ENCODE data around the gene ATP6V1B1. TPM values are rescaled to one million over a fixed set of nuclear protein-coding genes. Genes with fewer than 3 reads are reported as not detected.

Gene ATP6V1B1
- total RNA-seq, 2 donors from 2014 or later: not detected

- no peak for ATAC-seq (replicated peaks)
- Mint-ChIP-seq H3K4me1 (peaks cover 16% of the 10 kb centered on the region), H3K4me3 (no peak overlapping the region), H3K27me3 (peaks cover 79% of the 10 kb centered on the region), H3K27ac (no peak overlapping the region), H3K9me3 (no peaks in the 10 kb centered on the region), H3K36me3 (ENCODE audit: low read depth) (no peaks in the 10 kb centered on the region)
Observed at GRCh38 chr2:70895998-70896764, 39.5 kb upstream of the ATP6V1B1 start.

- H3K9me3 Mint-ChIP-seq: no peaks in the 10 kb centered on the region
- no peaks in the 10 kb centered on the region for H3K36me3 Mint-ChIP-seq (ENCODE audit: low read depth)
- no peak overlapping the region for H3K27ac Mint-ChIP-seq
- H3K4me3 Mint-ChIP-seq: no peak overlapping the region
- peaks cover 16% of the 10 kb centered on the region for H3K4me1 Mint-ChIP-seq
- H3K27me3 Mint-ChIP-seq: peaks cover 78% of the 10 kb centered on the region
- no peak for ATAC-seq (replicated peaks)
Observed at GRCh38 chr2:70896765-70897202, 38.9 kb upstream of the ATP6V1B1 start.

- ATAC-seq (replicated peaks): no peak
- H3K36me3 Mint-ChIP-seq (ENCODE audit: low read depth): no peaks in the 10 kb centered on the region
- peaks cover 16% of the 10 kb centered on the region for H3K4me1 Mint-ChIP-seq
- no peak overlapping the region for H3K4me3 Mint-ChIP-seq
- H3K27me3 Mint-ChIP-seq: peaks cover 79% of the 10 kb centered on the region
- H3K27ac Mint-ChIP-seq: no peak overlapping the region
- H3K9me3 Mint-ChIP-seq: no peaks in the 10 kb centered on the region
Observed at GRCh38 chr2:70897203-70897976, 38.3 kb upstream of the ATP6V1B1 start.

GRCh38 chr2:70897977-70898226 lies 37.8 kb upstream of the ATP6V1B1 start:
- no peak overlapping the region for H3K4me3 Mint-ChIP-seq
- no peaks in the 10 kb centered on the region for H3K36me3 Mint-ChIP-seq (ENCODE audit: low read depth)
- H3K27ac Mint-ChIP-seq: no peak overlapping the region
- no peak for ATAC-seq (replicated peaks)
- H3K4me1 Mint-ChIP-seq: peaks cover 16% of the 10 kb centered on the region
- peaks cover 79% of the 10 kb centered on the region for H3K27me3 Mint-ChIP-seq
- H3K9me3 Mint-ChIP-seq: no peaks in the 10 kb centered on the region

GRCh38 chr2:70898363-70899240 lies 37.1 kb upstream of the ATP6V1B1 start:
- H3K9me3 Mint-ChIP-seq: no peaks in the 10 kb centered on the region
- H3K4me3 Mint-ChIP-seq: no peak overlapping the region
- ATAC-seq (replicated peaks): no peak
- peaks cover 16% of the 10 kb centered on the region for H3K4me1 Mint-ChIP-seq
- no peak overlapping the region for H3K27ac Mint-ChIP-seq
- H3K36me3 Mint-ChIP-seq (ENCODE audit: low read depth): no peaks in the 10 kb centered on the region
- H3K27me3 Mint-ChIP-seq: peaks cover 78% of the 10 kb centered on the region

GRCh38 chr2:70901227-70902066 lies 34.3 kb upstream of the ATP6V1B1 start:
- Mint-ChIP-seq H3K4me3 (peak overlapping the region; percentile 58), H3K27me3 (peaks cover 77% of the 10 kb centered on the region), H3K4me1 (peaks cover 16% of the 10 kb centered on the region), H3K9me3 (no peaks in the 10 kb centered on the region), H3K36me3 (ENCODE audit: low read depth) (no peaks in the 10 kb centered on the region), H3K27ac (no peak overlapping the region)
- no peak for ATAC-seq (replicated peaks)

- Mint-ChIP-seq H3K4me1 (peaks cover 12% of the 10 kb centered on the region), H3K9me3 (no peaks in the 10 kb centered on the region), H3K27ac (no peak overlapping the region), H3K4me3 (peak overlapping the region; percentile 58), H3K27me3 (peaks cover 77% of the 10 kb centered on the region), H3K36me3 (ENCODE audit: low read depth) (no peaks in the 10 kb centered on the region)
- ATAC-seq (replicated peaks): no peak
Observed at GRCh38 chr2:70902067-70902442, 33.6 kb upstream of the ATP6V1B1 start.

GRCh38 chr2:70902579-70902978 lies 33.1 kb upstream of the ATP6V1B1 start:
- H3K4me1 Mint-ChIP-seq: peaks cover 10% of the 10 kb centered on the region
- H3K4me3 Mint-ChIP-seq: no peak overlapping the region
- ATAC-seq (replicated peaks): no peak
- no peaks in the 10 kb centered on the region for H3K9me3 Mint-ChIP-seq
- no peak overlapping the region for H3K27ac Mint-ChIP-seq
- peaks cover 78% of the 10 kb centered on the region for H3K27me3 Mint-ChIP-seq
- no peaks in the 10 kb centered on the region for H3K36me3 Mint-ChIP-seq (ENCODE audit: low read depth)

GRCh38 chr2:70903171-70903570 lies 32.5 kb upstream of the ATP6V1B1 start:
- Mint-ChIP-seq H3K4me3 (no peak overlapping the region), H3K4me1 (peaks cover 10% of the 10 kb centered on the region)

GRCh38 chr2:70903641-70904340 lies 31.9 kb upstream of the ATP6V1B1 start:
- Mint-ChIP-seq H3K27ac (no peak overlapping the region), H3K27me3 (peaks cover 73% of the 10 kb centered on the region), H3K9me3 (no peaks in the 10 kb centered on the region), H3K4me3 (no peak overlapping the region), H3K4me1 (peaks cover 10% of the 10 kb centered on the region), H3K36me3 (ENCODE audit: low read depth) (no peaks in the 10 kb centered on the region)
- no peak for ATAC-seq (replicated peaks)

More at GRCh38 chr2:70903171-70903570, 32.5 kb upstream of the ATP6V1B1 start:
- Mint-ChIP-seq H3K27me3 (peaks cover 73% of the 10 kb centered on the region), H3K36me3 (ENCODE audit: low read depth) (no peaks in the 10 kb centered on the region), H3K9me3 (no peaks in the 10 kb centered on the region), H3K27ac (no peak overlapping the region)
- ATAC-seq (replicated peaks): no peak

- no peak for ATAC-seq (replicated peaks)
- Mint-ChIP-seq H3K4me1 (peaks cover 4% of the 10 kb centered on the region), H3K4me3 (no peak overlapping the region)
Observed at GRCh38 chr2:70904371-70905216, 31.1 kb upstream of the ATP6V1B1 start.

GRCh38 chr2:70905443-70906421 lies 30.0 kb upstream of the ATP6V1B1 start:
- ATAC-seq (replicated peaks): no peak
- Mint-ChIP-seq H3K4me1 (peaks cover 4% of the 10 kb centered on the region), H3K4me3 (no peak overlapping the region), H3K27me3 (peaks cover 61% of the 10 kb centered on the region), H3K9me3 (no peaks in the 10 kb centered on the region), H3K36me3 (ENCODE audit: low read depth) (no peaks in the 10 kb centered on the region), H3K27ac (no peak overlapping the region)

More at GRCh38 chr2:70904371-70905216, 31.1 kb upstream of the ATP6V1B1 start:
- Mint-ChIP-seq H3K27me3 (peaks cover 67% of the 10 kb centered on the region), H3K9me3 (no peaks in the 10 kb centered on the region), H3K27ac (no peak overlapping the region), H3K36me3 (ENCODE audit: low read depth) (no peaks in the 10 kb centered on the region)

Data from activated T-helper 17 cell treated with anti-CD3 and anti-CD28 coated beads, Interleukin-2, amount 50 U/mL, for 72 hours (primary cell).